K562 (cell line): Measurements from ENCODE around the gene ST7. TPM values are rescaled to one million over a fixed set of nuclear protein-coding genes. Genes with fewer than 3 reads are reported as not detected.

ENCODE experiments used
- ATAC-seq: fragments of 200-7000 bp; cut with Tn5 transposase; 3 replicates; pipeline ENCODE4 v1.9.1; 2020; ENCODE audit warnings: moderate library complexity
- BruUV-seq: library from RNA; stranded (reverse); fragments of 400-500 nt; replicated peaks from 2 replicates; lab custom pipeline; 2021; lab: Mats Ljungman, UMichigan
- CTCF ChIA-PET: fragments of 300-600 bp; formaldehyde crosslinking; extraction: SDS; loops from one replicate; lab custom pipeline; 2021; ENCODE audit warnings: low intra/inter-chr PET ratio; lab: Yijun Ruan, JAX
- POLR2A ChIA-PET: fragments of 300-600, 350-650 bp; sonication (Branson Sonifier 250); formaldehyde crosslinking; extraction: SDS; loops from one replicate; lab custom pipeline; 2021; ENCODE audit warnings: antibody characterized with exemption, inconsistent platforms; lab: Yijun Ruan, JAX
- DNase-seq, 4 experiments: peaks; one replicate each; pipeline versions ENCODE4 v3.0.0 to v3.0.0-alpha.2; 2011 to 2018; ENCODE audit warnings: low spot score in 3 of 4, mixed read lengths in 3 of 4; ENCODE audit errors: extremely low read depth in 1 of 4
- FAIRE-seq: peaks from 2 replicates; lab custom pipeline; 2011; peaks lifted over from hg19 to GRCh38; lab: Jason Lieb, UNC
- H2AFZ ChIP-seq: 2 replicates; pipeline ENCODE4 v1.6.0; 2011; ENCODE audit warnings: low read depth, low read length, control low read depth, inconsistent platforms
- H3K27ac ChIP-seq: fragments of 200-600 bp; 3 replicates; pipeline ENCODE4 v1.8.0; 2011; ENCODE audit warnings: low read depth, mild to moderate bottlenecking, control low read depth, inconsistent platforms, low read length, moderate library complexity, mixed read lengths; ENCODE audit errors: extremely low read depth
- H3K27me3 ChIP-seq, 2 experiments: fragments of 300-600 bp in 1 of 2; 2 replicates in 1 of 2; 3 replicates in 1 of 2; pipeline versions ENCODE4 v1.6.0 to v1.8.0; 2011; ENCODE audit warnings: inconsistent platforms in 2 of 2, low read length in 2 of 2, mild to moderate bottlenecking in 1 of 2, mixed read lengths in 1 of 2, moderate library complexity in 1 of 2; ENCODE audit not compliant: control insufficient read depth in 2 of 2, insufficient read depth in 2 of 2
- H3K36me3 ChIP-seq: fragments of 300-600 bp; 3 replicates; pipeline ENCODE4 v1.8.0; 2011; ENCODE audit warnings: mild to moderate bottlenecking, low read length, inconsistent platforms; ENCODE audit not compliant: control insufficient read depth, insufficient read depth
- H3K4me1 ChIP-seq, 2 experiments: fragments of 200-600 bp in 1 of 2; replicated peaks in 1 of 2; 2 replicates in 1 of 2; 3 replicates in 1 of 2; pipeline versions ENCODE4 v1.5.1 to v1.8.0; 2011; ENCODE audit warnings: inconsistent platforms in 2 of 2, low read length in 2 of 2, mild to moderate bottlenecking in 1 of 2, mixed read lengths in 1 of 2, moderate library complexity in 1 of 2; ENCODE audit not compliant: control insufficient read depth in 2 of 2, insufficient read depth in 2 of 2
- H3K4me2 ChIP-seq: 2 replicates; pipeline ENCODE4 v1.6.1; 2011; ENCODE audit warnings: low read length, control low read depth, inconsistent platforms, mixed read lengths; ENCODE audit not compliant: insufficient read depth
- H3K4me3 ChIP-seq: fragments of 200-600 bp; sonication (generic), shearing (Covaris generic); 2 replicates; pipeline ENCODE4 v1.5.1; 2016; ENCODE audit warnings: control low read depth, inconsistent platforms
- H3K79me2 ChIP-seq: fragments of 200-600 bp; 3 replicates; pipeline ENCODE4 v1.8.0; 2011; ENCODE audit warnings: low read length, inconsistent platforms; ENCODE audit not compliant: control insufficient read depth, insufficient read depth
- H3K9ac ChIP-seq, 2 experiments: 2 replicates each; pipeline versions ENCODE4 v1.6.0 to v1.6.1; 2011; ENCODE audit warnings: low read depth in 2 of 2, low read length in 2 of 2, control low read depth in 1 of 2, inconsistent platforms in 1 of 2, mild to moderate bottlenecking in 1 of 2, mixed read lengths in 1 of 2; ENCODE audit not compliant: insufficient read depth in 1 of 2
- H3K9me1 ChIP-seq: one replicate; pipeline ENCODE4 v1.6.0; 2011; ENCODE audit warnings: inconsistent platforms, mild to moderate bottlenecking, low read length, moderate library complexity; ENCODE audit not compliant: control insufficient read depth, insufficient read depth
- H3K9me3 ChIP-seq: replicated peaks from 2 replicates; pipeline ENCODE4 v1.5.1; 2011; ENCODE audit warnings: low read depth, low read length, inconsistent platforms; ENCODE audit not compliant: control insufficient read depth, insufficient read depth
- H4K20me1 ChIP-seq: replicated peaks from 2 replicates; pipeline ENCODE4 v1.6.1; 2011; ENCODE audit warnings: low read length, inconsistent platforms, mixed read lengths; ENCODE audit not compliant: control insufficient read depth, insufficient read depth
- CHD2 ChIP-seq: IDR thresholded peaks from 2 replicates; pipeline ENCODE4 v1.6.1; 2011; ENCODE audit warnings: low read depth, low read length
- DNMT1 ChIP-seq: fragments of 450-650 bp; IDR thresholded peaks from 2 replicates; pipeline ENCODE4 v1.6.1; 2016; ENCODE audit warnings: antibody characterized with exemption, mild to moderate bottlenecking
- SAFB ChIP-seq: fragments of 200-400 bp; formaldehyde crosslinking; IDR thresholded peaks from 2 replicates; pipeline ENCODE4 v1.6.1; 2017; ENCODE audit warnings: low read depth, low read length, borderline replicate concordance
- STAT6 ChIP-seq: sonication (generic); formaldehyde crosslinking; IDR thresholded peaks from 2 replicates; pipeline ENCODE4 v1.8.1; 2023; ENCODE audit warnings: mild to moderate bottlenecking, missing genetic modification reagents
- U2AF2 ChIP-seq: fragments of 200-400 bp; formaldehyde crosslinking; optimal IDR thresholded peaks from 2 replicates; pipeline ENCODE3; 2017; ENCODE audit warnings: low read depth, mild to moderate bottlenecking, low read length
- YBX1 ChIP-seq: fragments of 450-650 bp; IDR thresholded peaks from 2 replicates; pipeline ENCODE4 v1.7.1; 2016; ENCODE audit warnings: mild to moderate bottlenecking
- ZNF165 ChIP-seq: fragments of 250-450 bp; sonication (Bioruptor Pico); IDR thresholded peaks from 2 replicates; pipeline ENCODE4 v1.4.0; 2020; ENCODE audit warnings: borderline replicate concordance
- ZNF445 ChIP-seq: fragments of 250-450 bp; sonication (Bioruptor Pico); IDR thresholded peaks from 2 replicates; pipeline ENCODE4 v1.4.0; 2020; ENCODE audit warnings: low read depth, mild to moderate bottlenecking, moderate library complexity
- WGBS: fragments of 100-300 bp; shearing (Covaris generic); methylation state at CpG from one replicate; pipeline ENCODE4 v1.1.6; 2016; ENCODE audit warnings: low coverage, mixed read lengths; ENCODE audit not compliant: insufficient coverage; ENCODE audit errors: missing lambda C conversion rate; 5-methylcytosine and 5-hydroxymethylcytosine counted together
- in situ Hi-C: fragments of 300-500 bp; cut with MboI; formaldehyde crosslinking; loops from 4 replicates; pipeline ENCODE4 v1.15.0; 2018; ENCODE audit warnings: inconsistent platforms, mixed read lengths
- intact Hi-C: fragments of 100-400 bp; cut with micrococcal nuclease; formaldehyde crosslinking; loops from 2 replicates; pipeline ENCODE4 v1.14.2; 2022
- polyA plus RNA-seq, 8 experiments: library from polyadenylated mRNA; depleted of rRNA in 4 of 8; stranded (reverse) in 5 of 8; unstranded in 3 of 8; fragments of >200 nt; fragmentation: Nextera tagmentation in 2 of 8; fragmentation: Illumina TruSeq in 1 of 8; extraction: Ambion mirVana in 2 of 8; extraction: Trizol in 1 of 8; gene quantifications; 2 replicates each; pipeline versions ENCODE4 v1.2.1 to v1.2.3, GENCODE V29; 2011 to 2014; ENCODE audit warnings: inconsistent platforms in 1 of 8, missing spikeins in 1 of 8
- total RNA-seq, 7 experiments: library from RNA; depleted of rRNA in 6 of 7; stranded (reverse); fragments of >200 nt in 6 of 7; fragmentation: Illumina TruSeq in 2 of 7; extraction: Trizol in 2 of 7; gene quantifications; 2 replicates each; pipeline versions ENCODE4 v1.2.1 to v1.2.3, GENCODE V29; 2011 to 2021; ENCODE audit warnings: low replicate concordance in 1 of 7
- TF ChIP-seq, protein P1 (sequence below): sonication (generic); formaldehyde crosslinking; IDR thresholded peaks from 2 replicates; pipeline ENCODE4 v1.8.1; 2023; ENCODE audit warnings: missing genetic modification reagents, mild to moderate bottlenecking, borderline replicate concordance

Gene ST7
- total and polyA plus RNA-seq, 9 of the 15 experiments (the other 6 are each of a cell fraction or from before 2014, with no cell fraction given), result 23.9 to 56.3 (median 36.9) TPM

GRCh38 chr7:117043108-117043825, 90.0 kb downstream of the ST7 start:
- Histone ChIP-seq H3K27ac (no peak overlapping the region), H3K79me2 (peaks cover 77% of the 10 kb centered on the region)
- intact Hi-C loops, result no loop called here
- 67% methylated on average over 2 of the region's 2 CpGs for WGBS
- TF ChIP-seq SAFB (no peak), U2AF2 (no peak), ZNF165 (CRISPR knock-in tag) (no peak), DNMT1 (no peak), STAT6 (CRISPR knock-in tag) (no peak), YBX1 (no peak), CHD2 (no peak), ZNF445 (CRISPR knock-in tag) (no peak)
- TF ChIP-seq, protein P1, sequence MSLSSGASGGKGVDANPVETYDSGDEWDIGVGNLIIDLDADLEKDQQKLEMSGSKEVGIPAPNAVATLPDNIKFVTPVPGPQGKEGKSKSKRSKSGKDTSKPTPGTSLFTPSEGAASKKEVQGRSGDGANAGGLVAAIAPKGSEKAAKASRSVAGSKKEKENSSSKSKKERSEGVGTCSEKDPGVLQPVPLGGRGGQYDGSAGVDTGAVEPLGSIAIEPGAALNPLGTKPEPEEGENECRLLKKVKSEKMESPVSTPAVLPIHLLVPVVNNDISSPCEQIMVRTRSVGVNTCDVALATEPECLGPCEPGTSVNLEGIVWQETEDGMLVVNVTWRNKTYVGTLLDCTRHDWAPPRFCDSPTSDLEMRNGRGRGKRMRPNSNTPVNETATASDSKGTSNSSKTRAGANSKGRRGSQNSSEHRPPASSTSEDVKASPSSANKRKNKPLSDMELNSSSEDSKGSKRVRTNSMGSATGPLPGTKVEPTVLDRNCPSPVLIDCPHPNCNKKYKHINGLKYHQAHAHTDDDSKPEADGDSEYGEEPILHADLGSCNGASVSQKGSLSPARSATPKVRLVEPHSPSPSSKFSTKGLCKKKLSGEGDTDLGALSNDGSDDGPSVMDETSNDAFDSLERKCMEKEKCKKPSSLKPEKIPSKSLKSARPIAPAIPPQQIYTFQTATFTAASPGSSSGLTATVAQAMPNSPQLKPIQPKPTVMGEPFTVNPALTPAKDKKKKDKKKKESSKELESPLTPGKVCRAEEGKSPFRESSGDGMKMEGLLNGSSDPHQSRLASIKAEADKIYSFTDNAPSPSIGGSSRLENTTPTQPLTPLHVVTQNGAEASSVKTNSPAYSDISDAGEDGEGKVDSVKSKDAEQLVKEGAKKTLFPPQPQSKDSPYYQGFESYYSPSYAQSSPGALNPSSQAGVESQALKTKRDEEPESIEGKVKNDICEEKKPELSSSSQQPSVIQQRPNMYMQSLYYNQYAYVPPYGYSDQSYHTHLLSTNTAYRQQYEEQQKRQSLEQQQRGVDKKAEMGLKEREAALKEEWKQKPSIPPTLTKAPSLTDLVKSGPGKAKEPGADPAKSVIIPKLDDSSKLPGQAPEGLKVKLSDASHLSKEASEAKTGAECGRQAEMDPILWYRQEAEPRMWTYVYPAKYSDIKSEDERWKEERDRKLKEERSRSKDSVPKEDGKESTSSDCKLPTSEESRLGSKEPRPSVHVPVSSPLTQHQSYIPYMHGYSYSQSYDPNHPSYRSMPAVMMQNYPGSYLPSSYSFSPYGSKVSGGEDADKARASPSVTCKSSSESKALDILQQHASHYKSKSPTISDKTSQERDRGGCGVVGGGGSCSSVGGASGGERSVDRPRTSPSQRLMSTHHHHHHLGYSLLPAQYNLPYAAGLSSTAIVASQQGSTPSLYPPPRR (CRISPR knock-in tag), result no peak
- TF ChIP-seq, all 486 proteins: peak for 0
- in situ Hi-C loops, result no loop called here
- BruUV-seq, result no TSS peak
- Histone ChIP-seq H3K4me1 (peaks cover 7 to 23% of the 10 kb centered on the region in 2 experiments; a peak in 4 of 5 replicates), H2AFZ (no peak overlapping the region), H4K20me1 (no peaks in the 10 kb centered on the region; the same call in 1 of the 2 replicates), H3K36me3 (peaks cover 7% of the 10 kb centered on the region; the same call in 2 of the 3 replicates), H3K9ac (no peak overlapping the region), H3K9me3 (no peaks in the 10 kb centered on the region), H3K27me3 (no peaks in the 10 kb centered on the region), H3K4me2 (no peak overlapping the region), H3K9me1 (no peaks in the 10 kb centered on the region), H3K4me3 (no peak overlapping the region)
- no peak for FAIRE-seq
- ATAC-seq, result no peak
- no peak for DNase-seq
- ChIA-PET POLR2A (no interaction called here), CTCF (interaction anchor here (0.6 kb wide), 1 partner anchor 798 kb away, joined by 4 read pairs; no protein-coding TSS in a partner anchor)
